AML-193 (cell line): ENCODE results near the gene NEDD4.
A peak's percentile ranks its signal among the peaks of the same experiment; 100 is the strongest.
"Not testable (repeated sequence)": the region's sequence is repeated elsewhere in the genome, so short reads cannot be mapped to it uniquely, and the experiment has no call there.

Experiments
- DNase-seq, 2 experiments: peaks; one replicate each; lab custom pipeline; 2025; lab: John Stamatoyannopoulos, UW

Gene NEDD4

DNA sequence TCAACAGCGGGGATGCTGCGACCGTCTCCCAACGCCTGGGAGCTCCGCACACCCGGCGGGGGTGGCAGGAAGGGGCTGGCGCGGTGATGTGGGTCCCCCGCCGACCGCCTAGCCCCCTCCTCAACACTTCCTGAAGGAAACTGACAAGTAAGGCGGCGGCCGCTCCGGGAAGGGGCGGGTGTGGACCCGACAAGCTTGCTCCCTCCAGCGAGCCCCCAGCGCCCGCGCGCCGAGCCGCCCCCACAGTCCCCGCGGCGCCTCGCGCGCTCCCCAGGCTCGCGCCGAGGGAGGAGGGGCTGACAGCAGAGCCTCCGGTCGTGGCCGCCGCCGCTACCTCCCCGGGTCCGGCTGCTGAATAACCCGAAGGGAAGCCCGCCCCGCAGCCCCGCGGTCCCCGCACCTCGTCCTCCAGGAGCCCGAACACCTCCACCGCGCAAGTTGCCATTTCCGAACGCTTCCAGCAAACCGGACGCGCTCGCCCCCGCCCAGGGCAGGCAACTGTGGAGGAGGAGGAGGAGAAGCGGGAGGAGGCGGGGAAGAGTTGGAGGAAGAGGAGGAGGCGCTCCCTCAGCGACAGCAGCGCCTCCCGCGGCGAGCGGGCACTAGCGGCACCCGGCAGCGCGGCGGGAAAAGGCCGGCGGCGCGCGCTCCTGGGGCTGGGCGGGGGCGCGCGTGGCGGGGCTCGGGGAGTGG lies at the start of gene NEDD4:
TSS of gene NEDD4 (minus strand) at position 502 of the 693 bp plus-strand sequence. CDS start at position 445, 57 bp downstream.
- DNase-seq: peak; percentile 81 to 84

DNA sequence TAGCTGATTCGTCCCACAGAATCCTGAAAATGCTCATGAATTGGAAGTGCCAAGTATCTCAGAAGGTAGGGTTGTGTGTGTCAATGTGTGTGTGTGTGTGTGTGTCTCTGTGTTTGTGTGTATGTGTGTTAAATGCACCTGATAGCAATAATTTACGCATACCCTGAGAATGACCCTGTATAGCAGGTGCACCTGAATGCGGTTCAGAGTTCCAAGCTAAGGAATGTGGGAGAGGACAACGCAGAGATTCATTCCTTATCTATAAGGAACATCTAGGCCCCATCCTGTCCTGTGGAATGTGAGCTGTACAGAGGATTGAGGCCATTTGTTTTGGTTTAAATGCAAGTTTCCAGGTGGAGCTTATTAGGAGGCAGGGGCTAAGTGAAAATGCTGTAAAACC lies 49.1 kb upstream of the NEDD4 start:
- no peak for DNase-seq

DNA sequence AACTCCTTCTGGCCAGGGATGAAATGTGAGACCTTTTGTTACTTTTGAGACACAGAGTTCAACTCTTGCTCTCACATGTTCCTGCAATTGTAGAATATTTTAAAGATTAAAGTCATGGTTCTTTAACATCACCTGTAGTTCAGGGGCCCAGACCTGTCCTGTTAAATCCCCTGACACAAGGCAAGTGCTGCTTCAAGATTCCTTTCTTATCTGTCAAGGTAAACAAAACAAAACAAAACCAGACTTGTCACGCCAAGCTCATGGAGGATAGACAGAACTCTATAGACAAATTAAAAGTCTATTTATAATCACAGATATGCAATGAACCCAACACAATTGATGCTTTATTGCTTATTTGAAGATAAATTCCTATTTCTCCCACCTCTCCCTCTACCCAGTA lies 48.6 kb upstream of the NEDD4 start:
- DNase-seq: no peak

DNA sequence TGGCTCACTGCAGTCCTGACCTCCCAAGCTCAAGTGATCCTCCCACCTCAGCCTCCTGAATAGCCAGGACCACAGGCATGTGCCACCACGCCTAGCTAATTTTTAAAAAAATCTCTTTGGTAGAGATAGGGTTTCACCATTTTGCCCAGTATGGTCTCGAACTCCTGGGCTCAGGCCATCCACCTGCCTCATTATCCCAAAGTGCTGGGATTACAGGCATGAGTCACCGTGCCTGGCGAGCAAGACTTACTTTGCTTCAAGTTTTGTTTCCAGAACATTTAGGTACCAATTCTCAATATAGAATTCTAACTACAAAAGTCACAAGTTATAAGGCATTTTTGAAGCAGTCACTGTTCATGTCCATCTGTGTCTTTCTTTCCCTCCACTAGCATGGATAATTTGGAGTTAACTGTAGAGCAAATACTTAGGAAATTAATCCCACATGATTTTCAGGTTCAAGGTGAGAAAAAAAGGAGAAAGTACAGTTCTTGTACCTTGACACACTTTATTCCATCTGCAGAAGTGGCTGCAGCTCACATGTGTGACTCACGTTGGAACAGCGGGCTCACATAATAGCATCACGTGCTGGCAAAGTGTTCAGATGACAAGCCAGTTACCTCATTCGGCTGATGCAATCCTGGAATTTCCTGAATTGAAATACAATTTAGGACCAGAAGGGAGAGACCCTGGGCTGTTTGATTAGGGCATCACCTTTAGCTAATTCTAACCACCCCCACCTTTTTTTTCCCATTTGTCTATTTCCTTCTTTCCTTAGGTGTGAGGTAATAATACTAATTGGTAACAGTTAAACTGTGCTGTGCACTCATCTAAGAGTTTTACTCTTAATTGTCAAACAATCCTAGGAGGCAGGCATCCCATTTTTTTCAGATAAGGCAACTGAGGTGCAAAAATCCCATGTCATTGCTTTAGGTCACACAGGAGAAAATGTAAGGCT lies 46.9 kb upstream of the NEDD4 start:
- no peak for DNase-seq

DNA sequence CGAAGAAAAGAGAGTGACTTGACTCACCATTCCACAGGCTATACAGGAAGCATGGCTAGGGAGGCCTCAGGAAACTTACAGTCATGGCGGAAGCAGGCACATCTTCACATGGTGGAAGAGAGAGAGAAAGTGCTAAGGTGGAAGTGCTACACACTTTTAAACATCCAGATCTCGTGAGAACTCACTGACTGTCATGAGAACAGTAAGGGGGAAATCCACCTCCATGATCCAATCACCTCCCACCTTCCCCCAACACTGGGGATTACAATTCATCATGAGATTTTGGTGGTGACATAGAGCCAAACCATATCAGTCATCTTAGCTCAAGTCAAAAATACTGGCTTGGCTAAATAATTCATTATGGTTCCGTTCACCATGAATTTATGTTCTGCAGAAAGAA lies 45.3 kb upstream of the NEDD4 start:
- DNase-seq: no peak

- no peak for DNase-seq
These were observed 44.6 kb upstream of the NEDD4 start for GRCh38 chr15:56038015-56038414.

- no peak for DNase-seq
These were observed 43.2 kb upstream of the NEDD4 start for GRCh38 chr15:56036546-56037067.

GRCh38 chr15:56035166-56035565 lies 41.8 kb upstream of the NEDD4 start:
- DNase-seq: no peak

DNA sequence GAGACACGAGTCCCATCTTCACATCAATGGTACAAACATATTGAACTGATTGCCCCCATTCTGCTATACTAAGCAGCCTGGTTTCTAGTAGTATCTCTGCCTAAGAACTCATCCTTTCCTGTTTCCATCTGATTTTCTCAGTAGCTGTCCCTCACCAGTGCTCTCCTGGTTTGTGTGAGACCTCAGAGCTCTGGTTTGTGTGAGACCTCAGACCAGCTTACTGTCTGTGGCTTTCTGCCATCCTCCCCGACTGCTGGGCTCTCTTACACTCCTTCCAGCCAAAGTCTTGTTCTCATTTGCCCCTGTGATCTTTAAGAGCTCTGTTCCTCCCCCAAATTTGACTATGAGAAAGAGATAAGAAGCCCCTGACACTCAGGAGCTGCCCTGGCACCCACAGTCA lies 41.1 kb upstream of the NEDD4 start:
- DNase-seq: no peak

GRCh38 chr15:56032373-56032772 lies 39.0 kb upstream of the NEDD4 start:
- no peak for DNase-seq

GRCh38 chr15:56031836-56032235 lies 38.4 kb upstream of the NEDD4 start:
- no peak for DNase-seq

DNA sequence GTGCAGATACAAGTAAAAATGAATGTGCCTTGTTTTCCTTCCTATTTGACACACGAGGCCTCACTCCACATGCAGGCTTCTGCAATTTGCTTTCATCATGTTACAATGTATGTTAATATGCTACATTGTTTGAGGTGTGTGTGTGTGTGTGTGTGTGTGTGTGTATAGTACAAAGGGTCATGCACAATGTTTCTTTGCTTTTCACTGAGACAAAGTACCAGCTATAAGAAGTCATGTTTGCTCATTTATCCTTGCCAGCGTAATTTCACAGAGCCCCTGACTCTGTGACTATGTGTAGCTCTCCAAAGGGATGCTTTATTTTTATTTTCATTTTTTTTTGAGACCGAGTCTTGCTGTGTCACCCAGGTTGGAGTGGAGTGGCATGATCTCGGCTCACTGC lies 38.0 kb upstream of the NEDD4 start:
- DNase-seq: no peak

DNA sequence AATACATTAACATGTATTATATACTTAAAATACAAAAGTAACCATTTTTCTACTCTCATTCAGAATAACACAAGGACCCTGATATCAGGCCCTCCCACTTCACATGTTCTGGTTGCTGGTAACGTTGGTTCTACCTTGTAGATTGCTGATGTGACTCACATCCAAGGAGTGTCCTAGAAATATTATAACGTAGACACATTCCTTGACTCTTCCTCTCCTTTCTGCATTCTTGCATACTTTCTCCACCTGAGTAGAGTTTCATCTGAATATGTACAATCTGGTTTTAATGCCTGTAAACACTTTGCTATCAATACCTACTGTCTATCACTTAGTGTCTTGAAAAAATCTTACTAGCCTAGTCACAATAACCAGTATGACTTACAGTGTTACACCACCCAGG lies 35.0 kb upstream of the NEDD4 start:
- DNase-seq: no peak

- not testable (repeated sequence) for DNase-seq
These were observed 29.7 kb upstream of the NEDD4 start for GRCh38 chr15:56023160-56023559.

DNA sequence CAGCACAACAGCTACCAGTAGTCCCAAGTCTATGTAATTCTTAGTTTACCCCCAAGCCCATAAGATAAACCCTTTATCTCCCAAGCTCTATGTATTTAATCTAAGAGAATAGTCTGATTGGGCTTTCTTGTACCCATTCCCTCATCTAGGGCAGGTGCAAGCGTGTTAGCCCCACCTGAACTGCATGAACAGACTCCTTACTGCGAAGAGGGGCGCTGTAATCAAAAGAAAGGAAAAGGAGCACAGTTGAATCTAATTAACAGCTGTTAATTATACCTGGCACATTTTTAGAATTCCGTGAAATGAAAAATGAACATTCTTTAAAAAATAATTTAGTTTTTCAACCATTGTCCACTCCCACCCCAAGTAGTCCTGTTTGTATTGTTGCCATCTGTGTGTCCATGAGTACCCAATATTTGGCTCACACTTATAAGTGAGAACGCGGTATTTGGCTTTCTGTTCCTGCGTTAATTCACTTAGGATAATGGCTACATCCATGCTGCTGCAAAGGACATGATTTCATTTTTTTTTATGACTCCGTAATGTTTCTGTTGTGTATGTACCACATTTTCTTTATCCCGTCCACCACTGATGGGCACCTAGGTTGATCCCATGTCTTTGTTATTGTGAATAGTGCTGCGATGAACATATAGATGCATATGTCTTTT lies 26.5 kb upstream of the NEDD4 start:
- DNase-seq: no peak

GRCh38 chr15:56019060-56019793 lies 25.8 kb upstream of the NEDD4 start:
- DNase-seq: no peak

DNA sequence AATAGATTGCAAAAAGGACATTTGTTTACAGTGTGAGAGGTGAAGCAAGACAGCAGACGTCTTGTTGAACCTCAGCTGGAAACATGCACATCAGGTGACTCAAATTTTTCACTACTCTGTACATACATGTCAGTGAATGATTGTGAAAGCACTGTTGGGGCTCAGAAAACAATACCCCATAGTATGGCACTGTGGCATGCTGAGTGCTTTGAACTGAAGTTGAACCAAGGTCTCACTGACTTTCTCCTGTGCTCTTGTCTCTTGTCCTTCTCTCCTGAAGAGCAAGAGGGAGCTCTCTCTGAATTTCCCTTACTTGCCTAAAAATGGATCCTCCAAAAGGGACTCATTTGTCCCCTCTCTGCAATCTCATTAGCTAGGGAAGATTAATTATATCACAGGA lies 24.5 kb upstream of the NEDD4 start:
- DNase-seq: no peak

DNA sequence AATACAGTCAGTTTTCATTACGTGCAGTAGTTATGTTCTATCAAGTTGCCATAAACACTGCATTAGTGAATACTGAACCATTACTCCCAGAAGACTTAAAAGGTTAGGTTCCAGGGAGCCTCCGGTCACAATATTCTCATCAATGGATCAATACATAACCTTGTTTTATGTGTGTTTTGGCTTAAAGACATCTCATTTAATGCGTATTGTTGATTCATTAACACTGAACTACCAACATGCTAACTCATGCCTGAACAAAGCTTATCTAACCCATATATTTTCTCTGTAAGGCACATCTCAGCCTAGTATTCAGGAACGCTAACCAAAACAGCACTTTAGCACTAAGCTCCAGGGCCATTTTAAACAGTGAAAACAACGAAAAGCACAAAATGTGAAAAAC lies 24.1 kb upstream of the NEDD4 start:
- no peak for DNase-seq

- DNase-seq: no peak
These were observed 22.9 kb upstream of the NEDD4 start for GRCh38 chr15:56016281-56016680.

DNA sequence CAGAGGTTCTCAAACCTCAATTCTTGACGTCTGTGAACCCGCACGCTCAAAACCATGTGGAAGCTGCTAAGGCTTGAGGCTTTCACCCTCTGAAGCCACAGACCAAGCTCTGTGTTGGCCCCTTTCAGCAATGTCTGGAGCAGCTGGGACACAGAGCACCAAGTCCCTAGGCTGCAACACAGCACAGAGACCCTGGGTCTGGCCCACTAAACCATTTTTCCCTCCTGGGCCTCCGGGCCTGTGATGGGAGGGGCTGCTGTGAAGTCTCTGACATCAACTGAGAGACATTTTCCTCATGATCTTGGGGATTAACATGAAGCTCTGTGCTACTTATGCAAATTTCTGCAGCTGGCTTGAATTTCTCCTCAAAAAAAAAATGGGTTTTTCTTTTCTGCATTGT lies 21.3 kb upstream of the NEDD4 start:
- no peak for DNase-seq

GRCh38 chr15:56007053-56007452 lies 13.6 kb upstream of the NEDD4 start:
- not testable (repeated sequence) for DNase-seq

- not testable (repeated sequence) for DNase-seq
These were observed 13.0 kb upstream of the NEDD4 start for GRCh38 chr15:56006371-56006770.
